KOPT-K1 (cell line): Measurements from ENCODE around the gene THBD.

Source experiments
- H3K27ac ChIP-seq: fragments of 200-600 bp; sonication (generic); 2 replicates; pipeline ENCODE4 v1.5.1; 2016; ENCODE audit warnings: antibody characterized with exemption, mild to moderate bottlenecking, low read depth, low read length; ENCODE audit not compliant: poor library complexity, severe bottlenecking
- H3K36me3 ChIP-seq: fragments of 200-600 bp; sonication (generic); 2 replicates; pipeline ENCODE4 v1.5.1; 2017; ENCODE audit warnings: antibody characterized with exemption, mild to moderate bottlenecking, low read length, moderate library complexity; ENCODE audit not compliant: insufficient read depth
- H3K9me3 ChIP-seq: fragments of 200-600 bp; sonication (generic); 2 replicates; pipeline ENCODE4 v1.5.1; 2017; ENCODE audit warnings: antibody characterized with exemption, low read length, mild to moderate bottlenecking; ENCODE audit not compliant: insufficient read depth, poor library complexity, severe bottlenecking

Gene THBD

GRCh38 chr20:23059001-23059400, 9.5 kb upstream of the THBD start:
- Histone ChIP-seq H3K27ac (no peak overlapping the region), H3K9me3 (no peaks in the 10 kb centered on the region)

GRCh38 chr20:23058240-23058639, 8.8 kb upstream of the THBD start:
- Histone ChIP-seq H3K27ac (no peak overlapping the region), H3K36me3 (no peaks in the 10 kb centered on the region), H3K9me3 (no peaks in the 10 kb centered on the region)

More at GRCh38 chr20:23059001-23059400, 9.5 kb upstream of the THBD start:
- H3K36me3 ChIP-seq: no peaks in the 10 kb centered on the region

DNA sequence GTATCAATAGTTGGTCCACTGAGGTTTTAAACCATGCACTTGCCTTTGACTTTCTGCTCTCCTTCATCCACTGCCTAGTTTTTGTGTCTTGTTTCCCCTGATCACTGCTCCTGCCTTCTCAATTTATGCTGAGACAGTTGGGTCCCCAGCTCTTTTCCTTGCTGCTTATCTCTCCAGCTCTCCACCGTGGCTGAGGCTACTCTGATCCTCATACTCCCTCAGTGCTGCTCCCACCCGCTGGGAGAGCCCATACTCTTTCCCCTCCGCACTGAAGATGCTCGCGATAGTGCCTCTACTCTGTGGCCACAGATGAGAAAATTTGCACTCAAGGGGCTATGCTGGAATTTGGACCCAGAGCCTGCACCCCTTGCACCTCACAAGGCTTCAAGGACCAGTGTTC, 3.4 kb upstream of the THBD start:
- Histone ChIP-seq H3K27ac (no peak overlapping the region), H3K36me3 (no peaks in the 10 kb centered on the region)

GRCh38 chr20:23050847-23051627, 1.6 kb upstream of the THBD start:
- Histone ChIP-seq H3K36me3 (no peaks in the 10 kb centered on the region), H3K27ac (no peak overlapping the region), H3K9me3 (no peaks in the 10 kb centered on the region)

More for the DNA sequence above, 3.4 kb upstream of the THBD start:
- no peaks in the 10 kb centered on the region for H3K9me3 ChIP-seq

- Histone ChIP-seq H3K9me3 (no peaks in the 10 kb centered on the region), H3K36me3 (no peaks in the 10 kb centered on the region), H3K27ac (no peak overlapping the region)
These were observed 785 bp upstream of the THBD start for GRCh38 chr20:23050076-23050838.

GRCh38 chr20:23048283-23049200, 930 bp downstream of the THBD start:
- no peaks in the 10 kb centered on the region for H3K36me3 ChIP-seq
- no peak overlapping the region for H3K27ac ChIP-seq
- H3K9me3 ChIP-seq: no peaks in the 10 kb centered on the region

- Histone ChIP-seq H3K9me3 (no peaks in the 10 kb centered on the region), H3K36me3 (no peaks in the 10 kb centered on the region), H3K27ac (no peak overlapping the region)
These were observed 1.7 kb downstream of the THBD start for GRCh38 chr20:23047738-23048214.

GRCh38 chr20:23047001-23047737, 2.3 kb downstream of the THBD start:
- Histone ChIP-seq H3K9me3 (no peaks in the 10 kb centered on the region), H3K36me3 (no peaks in the 10 kb centered on the region)

GRCh38 chr20:23046431-23046830, 3.0 kb downstream of the THBD start:
- Histone ChIP-seq H3K27ac (no peak overlapping the region), H3K36me3 (no peaks in the 10 kb centered on the region), H3K9me3 (no peaks in the 10 kb centered on the region)

More at GRCh38 chr20:23047001-23047737, 2.3 kb downstream of the THBD start:
- no peak overlapping the region for H3K27ac ChIP-seq

DNA sequence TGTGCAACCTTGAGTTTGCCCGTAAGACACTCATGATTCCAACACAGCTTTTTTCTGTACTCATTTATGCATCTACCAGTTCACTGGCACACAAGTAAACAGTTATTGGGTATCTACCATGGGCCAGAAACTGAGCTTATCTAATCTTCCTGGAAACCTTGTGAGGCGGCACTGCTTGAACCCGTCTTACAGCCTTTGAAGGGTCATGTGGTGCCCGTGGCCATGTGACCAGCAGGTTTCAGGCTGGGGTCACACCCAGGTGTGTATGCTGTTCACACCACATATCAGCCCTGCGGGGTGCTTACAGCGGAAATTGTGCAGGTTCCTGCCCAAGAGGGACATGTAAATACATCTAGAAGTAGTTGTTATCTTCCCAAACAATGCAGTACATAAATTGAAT, 6.1 kb downstream of the THBD start:
- Histone ChIP-seq H3K27ac (no peak overlapping the region), H3K9me3 (no peaks in the 10 kb centered on the region)

DNA sequence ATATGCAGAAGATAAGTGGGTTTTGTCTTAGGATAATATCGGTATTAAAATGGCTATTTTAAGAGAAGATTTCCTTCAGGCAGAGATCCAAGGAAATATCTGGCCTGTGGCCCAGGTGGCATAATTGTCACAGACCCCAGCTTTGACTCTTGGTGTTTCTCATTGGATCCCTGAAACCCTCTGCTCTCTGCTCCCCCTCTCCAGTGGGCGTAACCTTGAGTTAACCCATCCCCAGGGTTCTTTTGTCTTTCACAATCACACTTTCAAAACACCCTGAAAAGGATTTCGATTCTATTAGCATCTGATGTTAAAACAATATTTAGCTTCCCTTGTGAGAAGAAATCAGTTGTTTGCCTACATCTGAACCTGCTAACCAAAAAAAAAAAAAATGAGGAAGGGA, 7.2 kb downstream of the THBD start:
- Histone ChIP-seq H3K36me3 (no peaks in the 10 kb centered on the region), H3K9me3 (no peaks in the 10 kb centered on the region), H3K27ac (no peak overlapping the region)

More for the DNA sequence above, 6.1 kb downstream of the THBD start:
- H3K36me3 ChIP-seq: no peaks in the 10 kb centered on the region

- H3K27ac ChIP-seq: no peak overlapping the region
These were observed 9.5 kb downstream of the THBD start for GRCh38 chr20:23039885-23040508.

DNA sequence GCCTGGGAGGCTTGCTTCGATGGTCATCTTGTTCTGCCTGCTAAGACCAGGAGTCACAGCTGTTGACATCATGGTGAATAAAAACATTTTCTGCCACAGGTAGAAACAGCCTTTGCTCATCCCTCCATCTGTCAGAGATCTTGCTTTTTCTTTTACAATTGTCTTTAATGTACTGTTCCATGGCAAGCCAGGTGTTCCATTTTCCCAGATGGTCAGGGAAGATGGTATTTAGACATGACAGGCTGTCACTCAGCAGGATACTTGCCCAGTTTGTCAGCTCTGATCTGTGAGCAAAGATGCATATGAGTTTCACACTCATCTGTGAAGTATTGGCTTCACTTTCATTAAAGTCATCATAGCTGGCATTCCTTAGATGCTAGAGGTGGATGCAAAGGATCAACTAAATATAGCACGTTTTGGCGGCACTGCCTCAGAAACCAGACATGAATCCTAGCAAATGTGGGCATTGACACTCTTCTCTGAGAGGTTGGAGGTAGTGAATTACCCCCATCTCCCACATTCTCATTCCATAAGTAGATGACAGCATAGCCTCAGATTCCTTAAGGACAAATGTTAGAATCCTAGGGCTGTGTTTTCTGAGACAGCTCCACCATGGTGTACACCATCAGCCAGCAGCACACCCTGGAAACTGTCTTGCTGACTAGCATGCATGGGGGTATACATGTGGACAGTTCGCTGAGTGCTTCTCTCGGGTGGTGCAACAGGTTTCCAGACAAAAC, 10.2 kb downstream of the THBD start:
- H3K36me3 ChIP-seq: no peaks in the 10 kb centered on the region
- no peak overlapping the region for H3K27ac ChIP-seq
- H3K9me3 ChIP-seq: no peaks in the 10 kb centered on the region

More at GRCh38 chr20:23039885-23040508, 9.5 kb downstream of the THBD start:
- Histone ChIP-seq H3K9me3 (no peaks in the 10 kb centered on the region), H3K36me3 (no peaks in the 10 kb centered on the region)
